ENCODE results near the gene MORN2.
A peak's percentile ranks its signal among the peaks of the same experiment; 100 is the strongest.
"Not testable (repeated sequence)": the region's sequence is repeated elsewhere in the genome, so short reads cannot be mapped to it uniquely, and the experiment has no call there.

Gene MORN2

DNA sequence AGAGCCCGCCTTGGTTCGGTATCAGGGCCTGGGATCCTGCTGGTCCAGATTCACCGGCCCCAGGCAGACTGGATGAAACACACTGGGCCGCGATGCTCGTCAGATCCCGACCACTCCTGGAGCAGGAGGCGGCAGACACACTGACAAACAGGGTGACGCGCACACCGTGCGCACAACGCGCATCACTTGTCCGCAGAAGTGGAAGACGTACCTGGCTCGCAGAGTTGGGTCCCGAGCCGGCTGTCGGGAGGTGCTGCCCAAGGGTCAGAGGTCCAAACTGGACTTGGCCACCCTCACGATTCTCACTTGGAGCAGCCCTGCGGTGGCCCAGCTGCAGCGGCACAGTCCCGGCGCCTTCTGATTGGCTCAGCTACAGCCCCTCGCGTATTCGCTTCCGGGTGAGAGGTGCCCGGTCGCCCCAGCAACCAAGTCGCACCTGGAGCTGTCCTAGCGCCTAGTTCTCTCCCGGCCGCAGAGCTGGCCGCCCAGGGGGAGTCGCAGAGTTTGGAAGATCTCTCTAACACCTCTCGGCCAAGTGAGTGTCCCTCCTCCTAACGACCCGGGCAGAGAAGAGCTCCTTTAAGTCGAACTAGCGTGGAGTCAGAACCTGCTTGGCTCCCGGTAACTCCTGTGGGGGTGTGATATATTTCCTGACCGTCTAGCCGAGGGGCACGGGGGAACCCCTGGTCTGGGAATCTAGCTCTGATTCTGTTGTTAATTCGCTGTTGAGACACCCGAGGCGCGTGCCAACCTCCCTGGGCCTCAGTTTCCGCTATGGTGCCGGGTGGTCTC, at the start of gene MORN2, which contains the start of gene DHX57:
TSS of gene MORN2 (plus strand) at position 401 of the 792 bp plus-strand sequence.
TSS of gene DHX57 (minus strand) at position 359 of the 792 bp plus-strand sequence. CDS start 7,529 bp downstream, outside the sequence.
- H3K9me3 ChIP-seq (ENCODE audit: control insufficient read depth, insufficient read depth, low read length), result no peaks in the 10 kb centered on the region

DNA sequence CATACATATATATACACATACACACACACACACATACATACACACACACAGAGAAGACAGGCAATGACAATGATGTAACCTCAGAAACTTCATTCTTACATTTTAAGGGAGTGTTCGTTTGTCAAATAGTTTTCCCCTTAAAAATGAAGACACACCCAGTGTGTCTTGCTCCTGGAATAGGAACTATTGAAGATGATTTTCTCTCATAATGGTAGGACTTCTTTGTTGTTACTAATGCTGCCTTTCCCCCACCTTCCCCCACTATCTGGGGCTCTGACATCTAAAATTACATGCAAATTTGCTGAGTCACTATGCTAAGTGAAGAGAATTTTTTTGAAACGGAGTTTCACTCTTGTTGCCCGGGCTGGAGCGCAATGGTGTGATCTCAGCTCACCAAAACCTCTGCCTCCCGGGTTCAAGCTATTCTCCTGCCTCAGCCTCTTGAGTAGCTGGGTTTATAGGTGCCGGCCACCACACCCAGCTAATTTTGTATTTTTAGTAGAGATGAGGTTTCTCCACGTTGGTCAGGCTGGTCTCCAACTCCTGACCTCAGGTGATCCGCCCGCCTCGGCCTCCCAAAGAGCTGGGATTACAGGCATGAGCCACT, 48.1 kb upstream of the MORN2 start:
- not testable (repeated sequence) for H3K4me3 ChIP-seq (ENCODE audit: low read length); H3K27me3 ChIP-seq (ENCODE audit: control insufficient read depth, insufficient read depth, low read length); H3K27ac ChIP-seq (ENCODE audit: low read length); H3K9me3 ChIP-seq (ENCODE audit: control insufficient read depth, insufficient read depth, low read length); H3K36me3 ChIP-seq (ENCODE audit: control insufficient read depth, insufficient read depth, low read length); DNase-seq (ENCODE audit: low read depth, low spot score); H3K4me1 ChIP-seq (ENCODE audit: control insufficient read depth, insufficient read depth, low read length)
- no CpG with 5 or more reads among the region's 10 CpGs for WGBS (ENCODE audit: insufficient coverage, insufficient read length)

More for the DNA sequence above, at the start of gene MORN2, which contains the start of gene DHX57:
- no peaks in the 10 kb centered on the region; the same call in 1 of the 2 replicates for H3K4me1 ChIP-seq (ENCODE audit: control insufficient read depth, insufficient read depth, low read length)
- H3K27ac ChIP-seq (ENCODE audit: low read length), result no peak within 1 kb of the TSS
- peak; percentile 55 for DNase-seq (ENCODE audit: low read depth, low spot score)
- no CpG with 5 or more reads among the region's 52 CpGs for WGBS (ENCODE audit: insufficient coverage, insufficient read length)
- H3K4me3 ChIP-seq (ENCODE audit: low read length), result peak within 1 kb of the TSS; percentile 82
- H3K36me3 ChIP-seq (ENCODE audit: control insufficient read depth, insufficient read depth, low read length), result no peaks in the 10 kb centered on the region
- H3K27me3 ChIP-seq (ENCODE audit: control insufficient read depth, insufficient read depth, low read length), result no peaks in the 10 kb centered on the region

DNA sequence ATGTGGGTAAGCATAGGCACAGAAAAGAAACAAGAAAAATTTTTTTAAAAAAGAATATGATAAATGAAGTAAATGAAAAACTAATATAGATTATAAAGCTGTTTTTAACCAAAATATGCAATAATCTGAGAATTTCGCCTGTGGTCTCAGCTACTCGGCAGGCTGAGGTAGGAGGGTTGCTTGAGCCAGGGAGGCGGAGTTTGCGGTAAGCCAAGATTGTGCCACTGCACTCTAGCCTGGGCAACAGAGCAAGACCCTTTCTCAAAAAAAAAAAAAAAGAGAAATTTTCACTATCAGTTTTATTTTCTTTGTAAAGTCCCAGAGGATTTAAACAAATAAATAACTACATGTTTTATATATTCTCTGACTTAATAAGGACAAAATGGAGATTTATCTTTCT, 47.3 kb upstream of the MORN2 start:
- Histone ChIP-seq H3K27ac (ENCODE audit: low read length) (no peak overlapping the region), H3K9me3 (ENCODE audit: control insufficient read depth, insufficient read depth, low read length) (no peaks in the 10 kb centered on the region), H3K4me3 (ENCODE audit: low read length) (no peak overlapping the region), H3K4me1 (ENCODE audit: control insufficient read depth, insufficient read depth, low read length) (no peaks in the 10 kb centered on the region), H3K27me3 (ENCODE audit: control insufficient read depth, insufficient read depth, low read length) (no peaks in the 10 kb centered on the region), H3K36me3 (ENCODE audit: control insufficient read depth, insufficient read depth, low read length) (no peaks in the 10 kb centered on the region; the same call in 1 of the 2 replicates)
- no peak for DNase-seq (ENCODE audit: low read depth, low spot score)
- no CpG with 5 or more reads among the region's 4 CpGs for WGBS (ENCODE audit: insufficient coverage, insufficient read length)

DNA sequence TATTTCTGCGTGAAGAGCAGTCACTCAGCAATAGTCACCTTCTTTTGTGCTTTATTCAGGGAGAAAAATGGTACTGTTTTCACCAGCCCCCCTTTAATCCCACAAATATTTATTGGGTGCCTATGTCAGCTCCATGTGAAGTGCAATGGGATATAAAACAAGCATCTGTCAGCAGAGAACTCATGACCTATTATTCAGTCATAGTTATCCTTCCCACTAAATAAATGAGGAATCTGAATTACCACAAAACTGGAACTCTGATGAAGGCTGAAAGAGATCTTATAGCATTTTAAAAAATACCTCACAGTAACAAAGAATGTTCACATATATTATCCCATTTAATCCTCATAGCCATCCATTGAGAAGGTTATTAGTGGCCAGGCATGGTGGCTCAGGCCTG, 45.8 kb upstream of the MORN2 start:
- H3K9me3 ChIP-seq (ENCODE audit: control insufficient read depth, insufficient read depth, low read length), result no peaks in the 10 kb centered on the region
- H3K4me1 ChIP-seq (ENCODE audit: control insufficient read depth, insufficient read depth, low read length), result no peaks in the 10 kb centered on the region
- no peak overlapping the region for H3K27ac ChIP-seq (ENCODE audit: low read length)
- WGBS (ENCODE audit: insufficient coverage, insufficient read length), result no CpG with 5 or more reads among the region's 1 CpG
- H3K27me3 ChIP-seq (ENCODE audit: control insufficient read depth, insufficient read depth, low read length), result no peaks in the 10 kb centered on the region
- H3K36me3 ChIP-seq (ENCODE audit: control insufficient read depth, insufficient read depth, low read length), result no peaks in the 10 kb centered on the region
- no peak overlapping the region for H3K4me3 ChIP-seq (ENCODE audit: low read length)
- DNase-seq (ENCODE audit: low read depth, low spot score), result no peak

DNA sequence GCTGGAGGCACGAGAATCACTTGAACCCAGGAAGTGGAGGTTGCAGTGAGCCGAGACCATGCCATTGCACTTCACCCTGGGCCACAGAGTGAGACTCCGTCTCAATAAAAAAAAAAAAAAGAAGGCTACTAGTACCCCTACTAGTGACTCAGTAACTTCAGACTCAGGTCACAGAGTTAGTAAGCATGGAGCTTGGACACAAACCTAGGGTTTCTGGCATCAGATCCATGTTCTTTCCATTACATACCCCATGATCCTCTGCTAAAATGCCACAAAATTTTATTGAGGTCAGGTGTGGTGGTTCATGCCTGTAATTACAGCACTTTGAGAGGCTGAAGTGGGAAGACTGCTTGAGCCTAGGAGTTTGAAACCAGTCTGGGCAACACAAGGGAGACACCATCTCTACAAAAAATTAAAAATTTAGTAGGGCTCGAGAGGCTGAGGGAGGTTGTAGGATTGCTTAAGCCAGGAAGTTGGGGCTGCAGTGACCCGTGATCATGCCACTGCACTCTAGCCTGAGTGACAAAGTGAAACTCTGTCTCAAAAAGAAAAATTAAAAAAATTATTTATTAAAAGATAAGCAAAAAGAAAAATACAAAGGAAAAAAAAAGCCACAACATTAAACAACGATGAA, 45.1 kb upstream of the MORN2 start:
- H3K9me3 ChIP-seq (ENCODE audit: control insufficient read depth, insufficient read depth, low read length), result no peaks in the 10 kb centered on the region
- no CpG with 5 or more reads among the region's 6 CpGs for WGBS (ENCODE audit: insufficient coverage, insufficient read length)

DNA sequence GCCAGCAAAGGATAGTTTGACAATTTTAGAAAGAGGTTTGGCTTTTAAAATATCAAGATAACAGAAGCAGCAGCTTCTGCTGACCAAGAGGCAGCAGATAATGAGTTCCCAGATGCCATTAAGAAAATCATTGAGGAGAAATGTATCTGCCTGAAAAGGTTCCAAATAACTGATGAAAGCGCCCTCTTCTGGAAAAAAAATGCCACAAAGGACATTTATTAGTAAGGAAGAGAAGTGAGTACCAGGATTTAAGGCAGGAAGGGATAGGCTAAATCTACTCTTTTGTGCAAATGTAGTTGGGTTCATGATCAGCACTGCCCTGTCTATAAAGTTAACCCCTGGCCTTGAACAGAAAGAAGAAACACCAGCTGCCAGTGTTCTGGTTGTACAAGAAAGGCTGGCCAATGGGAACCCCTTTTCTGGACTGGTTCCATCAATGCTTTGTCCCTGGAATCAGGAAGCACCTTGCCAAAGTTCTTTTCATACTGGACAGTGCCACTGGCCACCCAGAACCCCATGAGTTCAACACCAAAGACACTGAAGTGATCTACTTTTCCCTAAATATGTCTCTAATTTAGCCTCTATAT, 40.7 kb upstream of the MORN2 start:
- no CpG with 5 or more reads among the region's 1 CpG for WGBS (ENCODE audit: insufficient coverage, insufficient read length)
- H3K27me3 ChIP-seq (ENCODE audit: control insufficient read depth, insufficient read depth, low read length), result no peaks in the 10 kb centered on the region
- H3K9me3 ChIP-seq (ENCODE audit: control insufficient read depth, insufficient read depth, low read length), result no peaks in the 10 kb centered on the region
- H3K4me1 ChIP-seq (ENCODE audit: control insufficient read depth, insufficient read depth, low read length), result no peaks in the 10 kb centered on the region
- no peaks in the 10 kb centered on the region for H3K36me3 ChIP-seq (ENCODE audit: control insufficient read depth, insufficient read depth, low read length)
- no peak for DNase-seq (ENCODE audit: low read depth, low spot score)
- no peak overlapping the region for H3K27ac ChIP-seq (ENCODE audit: low read length)
- H3K4me3 ChIP-seq (ENCODE audit: low read length), result no peak overlapping the region

More for the DNA sequence above, 45.1 kb upstream of the MORN2 start:
- H3K4me1 ChIP-seq (ENCODE audit: control insufficient read depth, insufficient read depth, low read length), result no peaks in the 10 kb centered on the region
- no peak overlapping the region for H3K27ac ChIP-seq (ENCODE audit: low read length)
- no peaks in the 10 kb centered on the region for H3K27me3 ChIP-seq (ENCODE audit: control insufficient read depth, insufficient read depth, low read length)
- no peak overlapping the region for H3K4me3 ChIP-seq (ENCODE audit: low read length)
- no peaks in the 10 kb centered on the region for H3K36me3 ChIP-seq (ENCODE audit: control insufficient read depth, insufficient read depth, low read length)
- DNase-seq (ENCODE audit: low read depth, low spot score), result no peak

DNA sequence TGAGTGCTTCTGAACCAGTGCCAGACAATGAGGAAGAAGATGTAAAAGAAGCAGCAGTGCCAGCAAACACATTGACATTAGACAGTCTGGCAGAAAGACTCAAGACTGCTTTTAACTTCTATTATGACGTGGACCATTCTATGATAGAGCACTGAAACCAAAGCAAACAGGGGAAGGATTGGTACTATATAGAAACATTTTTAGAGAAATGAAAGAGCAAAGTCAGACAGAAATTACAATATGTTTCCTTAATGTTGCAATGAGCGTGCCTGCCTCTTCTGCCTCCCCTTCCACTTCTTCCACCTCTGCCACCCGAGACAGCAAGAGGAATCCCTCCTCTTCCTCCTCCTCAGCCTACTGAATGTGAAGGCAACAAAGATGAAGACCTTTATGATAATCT, 39.8 kb upstream of the MORN2 start:
- Histone ChIP-seq H3K27me3 (ENCODE audit: control insufficient read depth, insufficient read depth, low read length) (no peaks in the 10 kb centered on the region), H3K4me1 (ENCODE audit: control insufficient read depth, insufficient read depth, low read length) (no peaks in the 10 kb centered on the region), H3K27ac (ENCODE audit: low read length) (no peak overlapping the region), H3K9me3 (ENCODE audit: control insufficient read depth, insufficient read depth, low read length) (no peaks in the 10 kb centered on the region), H3K36me3 (ENCODE audit: control insufficient read depth, insufficient read depth, low read length) (no peaks in the 10 kb centered on the region), H3K4me3 (ENCODE audit: low read length) (no peak overlapping the region)
- DNase-seq (ENCODE audit: low read depth, low spot score), result no peak
- no CpG with 5 or more reads among the region's 3 CpGs for WGBS (ENCODE audit: insufficient coverage, insufficient read length)

DNA sequence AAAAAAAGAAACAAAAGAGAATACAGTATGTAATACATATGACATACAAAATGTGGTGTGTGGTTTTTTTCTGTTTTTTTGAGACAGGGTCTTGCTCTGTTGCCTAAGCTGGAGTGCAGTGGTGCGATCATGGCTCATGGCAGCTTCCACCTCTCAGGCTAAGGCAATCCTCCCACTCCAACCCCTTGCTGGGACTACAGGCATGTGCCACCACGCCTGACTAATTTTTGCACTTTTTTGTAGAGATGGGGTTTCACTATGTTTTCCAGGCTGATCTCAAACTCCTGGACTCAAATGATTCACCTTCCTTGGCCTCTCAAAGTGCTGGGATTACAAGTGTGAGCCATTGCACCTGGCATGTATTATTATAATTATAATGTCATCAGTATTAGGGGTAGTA, 39.0 kb upstream of the MORN2 start:
- Histone ChIP-seq H3K9me3 (ENCODE audit: control insufficient read depth, insufficient read depth, low read length) (no peaks in the 10 kb centered on the region), H3K4me1 (ENCODE audit: control insufficient read depth, insufficient read depth, low read length) (no peaks in the 10 kb centered on the region), H3K27me3 (ENCODE audit: control insufficient read depth, insufficient read depth, low read length) (no peaks in the 10 kb centered on the region), H3K27ac (ENCODE audit: low read length) (no peak overlapping the region), H3K36me3 (ENCODE audit: control insufficient read depth, insufficient read depth, low read length) (no peaks in the 10 kb centered on the region), H3K4me3 (ENCODE audit: low read length) (no peak overlapping the region)
- WGBS (ENCODE audit: insufficient coverage, insufficient read length), result no CpG with 5 or more reads among the region's 2 CpGs
- DNase-seq (ENCODE audit: low read depth, low spot score), result no peak

DNA sequence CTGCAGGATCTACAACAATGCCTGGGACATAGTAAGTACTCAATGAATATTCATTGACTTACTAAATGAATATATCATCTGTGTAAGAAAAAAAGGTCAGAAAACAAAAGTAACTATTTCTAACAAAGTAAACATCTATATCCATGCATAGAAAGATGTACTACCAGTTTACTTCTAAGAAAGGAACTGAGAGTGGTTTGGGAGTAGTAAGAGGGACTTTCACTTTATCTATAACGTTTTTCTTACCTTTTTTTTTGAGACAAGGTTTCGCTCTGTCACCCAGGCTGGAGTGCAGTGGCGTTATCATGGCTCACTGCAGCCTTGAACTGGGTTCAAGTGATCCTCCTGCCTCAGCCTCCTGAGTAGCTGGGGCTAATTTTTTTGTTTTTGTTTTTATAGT, 25.7 kb upstream of the MORN2 start:
- Histone ChIP-seq H3K27me3 (ENCODE audit: control insufficient read depth, insufficient read depth, low read length) (no peaks in the 10 kb centered on the region), H3K27ac (ENCODE audit: low read length) (no peak overlapping the region), H3K36me3 (ENCODE audit: control insufficient read depth, insufficient read depth, low read length) (peaks cover 4% of the 10 kb centered on the region; the same call in 1 of the 2 replicates), H3K4me3 (ENCODE audit: low read length) (no peak overlapping the region), H3K4me1 (ENCODE audit: control insufficient read depth, insufficient read depth, low read length) (no peaks in the 10 kb centered on the region), H3K9me3 (ENCODE audit: control insufficient read depth, insufficient read depth, low read length) (no peaks in the 10 kb centered on the region)
- no CpG with 5 or more reads among the region's 3 CpGs for WGBS (ENCODE audit: insufficient coverage, insufficient read length)
- no peak for DNase-seq (ENCODE audit: low read depth, low spot score)

DNA sequence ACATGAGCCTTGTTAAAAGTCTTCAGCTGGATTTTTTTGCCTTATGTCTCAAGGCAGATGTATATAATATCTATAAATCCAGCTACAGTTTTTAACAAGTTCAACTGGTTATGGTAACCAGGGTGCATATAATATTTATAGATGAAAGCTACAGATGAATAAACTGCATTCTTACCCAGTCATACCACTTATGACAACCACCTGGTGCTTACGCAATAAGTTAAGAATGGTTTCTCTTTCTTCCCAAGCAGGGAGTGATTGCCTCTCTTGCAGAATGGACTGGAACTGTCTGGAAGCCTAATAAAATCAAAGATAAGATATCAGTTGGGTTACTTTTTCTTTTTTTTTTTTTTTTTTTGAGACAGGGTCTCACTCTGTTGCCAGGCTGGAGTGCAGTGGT, 19.6 kb upstream of the MORN2 start:
- WGBS (ENCODE audit: insufficient coverage, insufficient read length), result no CpG with 5 or more reads among the region's 1 CpG
- H3K27ac ChIP-seq (ENCODE audit: low read length), result no peak overlapping the region
- H3K4me3 ChIP-seq (ENCODE audit: low read length), result no peak overlapping the region
- no peaks in the 10 kb centered on the region for H3K4me1 ChIP-seq (ENCODE audit: control insufficient read depth, insufficient read depth, low read length)
- H3K36me3 ChIP-seq (ENCODE audit: control insufficient read depth, insufficient read depth, low read length), result peaks cover 5% of the 10 kb centered on the region; the same call in 1 of the 2 replicates
- no peaks in the 10 kb centered on the region for H3K27me3 ChIP-seq (ENCODE audit: control insufficient read depth, insufficient read depth, low read length)
- no peaks in the 10 kb centered on the region for H3K9me3 ChIP-seq (ENCODE audit: control insufficient read depth, insufficient read depth, low read length)
- DNase-seq (ENCODE audit: low read depth, low spot score), result no peak

Data from iPS DF 6.9 (cell line).